GM19372 (cell line): ENCODE measurements around the gene ELANE.
"Not testable (repeated sequence)": the region's sequence is repeated elsewhere in the genome, so short reads cannot be mapped to it uniquely, and the experiment has no call there.

Experiments
- ATAC-seq: cut with Tn5 transposase; IDR thresholded peaks from one replicate; pipeline ENCODE4 v1.9.1; 2021; ENCODE audit warnings: mild to moderate bottlenecking, low read depth, moderate library complexity; ENCODE audit not compliant: unreplicated experiment

The ELANE gene

GRCh38 chr19:875265-875879, 23.3 kb downstream of the ELANE start:
- ATAC-seq, result no peak

DNA sequence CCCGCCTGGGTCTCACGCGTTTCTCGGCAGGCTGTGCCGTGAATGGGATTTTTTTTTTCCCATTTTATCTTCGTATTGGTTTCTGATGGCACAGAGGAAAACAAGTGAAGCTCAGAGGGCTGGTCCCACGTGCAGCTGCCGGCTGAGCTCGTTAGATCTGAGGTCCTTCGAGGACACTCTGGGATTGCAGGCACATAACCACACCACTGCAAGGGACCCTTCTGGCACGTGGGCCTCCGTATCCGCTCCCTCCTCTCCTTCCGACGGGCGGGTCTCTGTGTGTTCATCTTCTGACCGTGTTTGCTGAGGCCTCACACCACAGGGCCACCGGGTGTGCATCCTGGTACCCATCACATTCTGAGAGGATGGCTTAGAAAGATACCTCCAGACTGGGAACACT, 24.0 kb downstream of the ELANE start:
- no peak for ATAC-seq

DNA sequence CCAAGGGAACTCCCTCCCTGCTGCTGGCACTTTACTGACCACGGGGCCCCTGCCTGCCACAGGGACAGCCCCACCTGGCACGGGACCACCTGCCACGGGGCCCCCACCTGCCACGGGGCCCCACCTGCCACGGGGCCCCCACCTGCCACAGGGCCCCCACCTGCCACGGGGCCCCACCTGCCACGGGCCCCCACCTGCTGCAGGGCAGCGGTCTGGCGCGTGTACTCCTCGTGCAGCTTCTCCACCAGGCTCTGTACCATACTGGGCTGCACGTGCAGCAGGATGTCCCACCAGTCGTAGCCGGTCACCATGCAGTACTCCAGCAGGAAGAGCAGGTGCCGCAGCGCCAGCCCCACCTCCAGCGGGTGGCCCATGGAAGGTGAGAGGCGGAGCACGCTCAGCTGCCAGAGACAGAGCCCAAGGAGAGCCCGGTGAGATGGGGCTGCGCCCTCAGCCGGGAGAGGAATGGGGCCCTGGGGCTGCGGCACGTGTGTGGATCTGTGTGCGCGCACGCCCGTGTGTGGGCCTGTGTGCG, 24.7 kb downstream of the ELANE start:
- no peak for ATAC-seq

GRCh38 chr19:877992-878660, 26.0 kb downstream of the ELANE start:
- ATAC-seq, result not testable (repeated sequence)

DNA sequence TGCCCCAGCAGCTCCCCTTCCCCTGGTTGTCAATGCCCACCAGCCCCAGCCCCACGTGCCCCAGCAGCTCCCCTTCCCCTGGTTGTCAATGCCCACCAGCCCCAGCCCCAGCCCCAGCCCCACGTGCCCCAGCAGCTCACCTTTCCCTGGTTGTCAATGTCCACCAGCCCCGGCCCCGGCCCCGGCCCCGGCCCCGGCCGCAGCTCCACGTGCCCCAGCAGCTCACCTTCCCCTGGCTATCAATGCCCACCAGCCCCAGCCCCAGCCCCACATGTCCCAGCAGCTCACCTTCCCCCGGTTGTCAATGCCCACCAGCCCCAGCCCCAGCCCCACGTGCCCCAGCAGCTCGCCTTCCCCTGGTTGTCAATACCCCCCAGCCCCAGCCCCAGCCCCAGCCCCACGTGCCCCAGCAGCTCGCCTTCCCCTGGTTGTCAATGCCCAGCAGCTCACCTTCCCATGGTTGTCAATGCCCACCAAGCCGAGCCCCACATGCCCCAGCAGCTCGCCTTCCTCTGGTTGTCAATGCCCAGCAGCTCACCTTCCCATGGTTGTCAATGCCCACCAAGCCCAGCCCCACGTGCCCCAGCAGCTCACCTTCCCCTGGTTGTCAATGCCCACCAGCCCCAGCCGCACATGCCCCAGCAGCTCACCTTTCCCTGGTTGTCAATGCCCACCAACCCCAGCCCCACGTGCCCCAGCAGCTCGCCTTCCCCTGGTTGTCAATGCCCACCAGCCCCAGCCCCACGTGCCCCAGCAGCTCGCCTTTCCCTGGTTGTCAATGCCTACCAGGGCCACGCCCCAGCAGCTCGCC, 26.9 kb downstream of the ELANE start:
- not testable (repeated sequence) for ATAC-seq

DNA sequence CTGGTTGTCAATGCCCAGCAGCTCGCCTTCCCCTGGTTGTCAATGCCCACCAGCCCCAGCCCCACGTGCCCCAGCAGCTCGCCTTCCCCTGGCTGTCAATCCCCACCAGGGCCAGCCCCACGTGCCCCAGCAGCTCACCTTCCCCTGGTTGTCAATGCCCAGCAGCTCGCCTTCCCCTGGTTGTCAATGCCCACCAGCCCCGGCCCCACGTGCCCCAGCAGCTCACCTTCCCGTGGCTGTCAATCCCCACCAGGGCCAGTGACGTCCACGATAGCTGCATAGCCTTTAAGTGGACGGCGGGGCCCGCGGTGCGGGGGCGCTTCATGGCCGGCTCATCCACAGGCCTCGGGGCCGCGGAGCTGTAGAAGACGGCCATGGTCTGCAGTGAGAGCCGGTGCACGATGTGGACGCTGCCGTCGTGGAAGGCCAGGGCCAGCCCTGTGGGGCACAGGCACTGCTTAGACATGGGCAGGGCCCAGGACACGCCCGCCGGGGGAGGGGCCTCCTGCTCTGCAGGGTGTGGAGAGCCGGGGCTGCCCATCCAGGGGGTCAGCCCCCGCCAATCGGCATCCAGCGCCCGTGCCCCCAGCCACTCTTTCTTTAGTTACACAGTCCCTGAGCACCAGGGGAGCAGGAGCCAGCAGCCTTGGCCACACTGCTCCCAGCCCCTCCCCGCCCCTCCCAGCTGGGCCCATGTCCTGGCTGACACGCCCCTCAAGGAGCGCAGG, 27.8 kb downstream of the ELANE start:
- no peak for ATAC-seq

DNA sequence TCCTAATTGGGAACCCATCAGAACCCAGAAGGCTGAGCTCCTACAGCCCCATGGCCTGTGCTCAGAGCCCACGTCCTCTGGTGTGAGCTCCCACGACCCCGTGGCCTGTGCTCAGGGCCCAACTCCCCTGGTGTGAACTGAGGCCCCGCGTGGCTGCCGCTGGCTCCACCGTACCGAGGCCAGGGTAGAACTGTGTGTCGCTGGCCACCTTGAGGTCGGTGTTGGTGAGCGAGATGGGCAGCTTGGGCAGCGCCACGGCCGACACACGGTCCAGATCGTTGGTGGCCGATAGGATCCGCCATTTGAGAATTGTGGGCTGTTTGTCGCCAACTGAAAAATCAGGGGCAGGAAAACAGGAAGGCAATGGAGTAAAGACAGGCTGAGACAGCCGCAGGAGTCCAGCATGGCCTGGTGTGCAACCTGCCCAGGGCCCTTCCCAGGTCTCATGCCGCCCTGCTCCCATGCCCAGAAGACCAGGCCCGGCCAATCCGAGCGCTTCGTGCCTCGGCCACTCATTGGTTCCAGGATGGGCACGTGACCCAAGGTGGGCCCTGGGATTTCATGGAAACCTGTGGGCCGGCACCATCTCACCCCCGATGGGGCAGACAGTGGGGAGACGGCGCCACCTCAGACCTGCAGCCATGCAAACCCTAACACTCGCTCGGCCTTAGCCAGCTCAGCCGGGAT, 29.4 kb downstream of the ELANE start:
- ATAC-seq, result no peak

GRCh38 chr19:882871-883497, 30.9 kb downstream of the ELANE start:
- ATAC-seq, result no peak

- no peak for ATAC-seq
These were observed 31.6 kb downstream of the ELANE start for GRCh38 chr19:883661-884211.

DNA sequence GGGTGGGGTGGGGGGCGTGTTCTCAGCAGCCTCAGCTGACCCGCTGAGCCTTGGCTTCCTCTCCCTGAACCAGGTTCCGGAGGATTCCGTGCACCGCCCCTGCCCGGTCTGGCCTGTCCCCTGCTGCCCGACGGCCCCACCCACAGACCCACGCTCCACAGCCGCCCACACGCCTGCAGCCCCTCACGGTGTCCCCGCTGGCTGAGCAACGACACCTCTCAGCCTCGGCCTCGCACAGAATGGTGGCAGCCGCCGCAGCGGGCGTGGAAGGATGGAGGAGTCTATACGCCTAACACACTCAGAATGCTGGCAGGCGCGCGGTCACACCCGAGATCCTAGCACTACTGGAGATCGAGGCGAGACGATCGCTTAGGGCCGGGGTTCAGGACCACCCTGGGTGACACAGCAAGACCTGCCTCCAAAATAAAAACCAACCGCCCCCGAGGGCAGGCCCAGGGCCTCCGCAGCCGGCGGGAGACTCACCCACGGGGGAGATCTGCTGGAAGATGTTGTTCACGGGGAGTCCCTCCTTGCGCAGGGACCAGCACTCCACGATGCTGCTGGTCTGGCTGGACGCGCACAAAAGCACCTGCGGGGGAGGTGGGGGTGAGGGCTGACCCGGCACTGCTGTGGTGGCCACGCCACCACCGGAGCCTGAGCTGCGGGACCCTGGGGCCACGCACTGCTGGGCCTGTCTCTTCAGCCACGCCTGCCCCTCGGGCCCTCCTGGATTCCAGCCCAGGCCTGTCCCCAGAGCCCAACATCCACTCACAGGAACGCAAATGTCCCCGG, 32.5 kb downstream of the ELANE start:
- no peak for ATAC-seq

GRCh38 chr19:885536-886224, 33.6 kb downstream of the ELANE start:
- no peak for ATAC-seq

GRCh38 chr19:887072-887471, 35.0 kb downstream of the ELANE start:
- no peak for ATAC-seq

- ATAC-seq, result no peak
These were observed 35.5 kb downstream of the ELANE start for GRCh38 chr19:887599-887998.

- no peak for ATAC-seq
These were observed 36.7 kb downstream of the ELANE start for GRCh38 chr19:888581-889385.

DNA sequence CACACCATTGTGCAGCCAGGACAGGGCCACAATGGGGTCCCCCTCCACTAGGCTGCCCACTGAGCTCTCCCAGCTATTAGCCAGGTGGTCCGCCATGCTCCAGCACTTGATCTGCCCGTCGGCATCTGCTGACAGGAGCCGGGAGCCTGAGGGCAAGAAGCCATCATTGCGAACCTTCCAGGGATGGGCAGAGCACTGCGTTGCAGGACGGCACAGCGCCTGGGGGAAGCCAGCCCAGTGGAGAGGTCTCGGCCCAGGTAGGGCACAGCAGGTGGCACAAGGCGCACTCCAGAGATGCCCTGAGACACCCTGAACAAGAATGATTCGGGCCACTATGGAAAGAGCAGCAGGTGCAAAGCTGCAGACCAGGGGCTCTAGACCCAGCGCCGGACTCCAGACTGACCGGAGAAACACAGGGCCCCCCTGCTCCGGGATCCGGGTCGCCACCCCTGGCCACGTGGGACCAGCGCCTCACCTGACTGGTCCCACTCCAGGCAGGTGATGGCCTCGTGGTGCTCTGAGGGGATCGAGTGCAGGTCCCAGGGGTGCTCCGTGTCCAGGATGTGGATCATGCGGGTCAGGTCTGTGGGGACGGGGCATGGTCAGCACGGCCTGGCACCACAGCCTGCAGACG, 37.7 kb downstream of the ELANE start:
- ATAC-seq, result no peak

DNA sequence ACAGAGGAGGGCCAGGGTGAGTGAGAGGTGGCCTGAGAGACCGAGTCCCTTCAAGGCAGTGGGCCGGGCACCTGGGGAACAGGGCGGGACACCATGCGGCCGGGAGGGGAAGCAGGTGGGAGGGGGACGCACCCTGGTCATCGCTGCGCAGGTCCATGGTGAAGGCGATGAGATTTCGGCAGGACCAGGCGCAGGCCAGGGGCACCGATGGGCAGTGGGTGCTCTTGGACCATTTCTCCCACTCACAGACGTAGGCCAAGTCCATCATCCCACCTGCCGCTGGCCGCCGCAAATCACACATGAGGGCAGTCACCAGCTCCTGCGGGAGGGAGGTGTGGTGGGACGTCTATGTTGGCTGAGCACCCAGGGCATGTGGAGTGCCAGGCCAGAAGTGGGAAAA, 38.7 kb downstream of the ELANE start:
- no peak for ATAC-seq
